ENCODE measurements around the gene CACNA1S.

Gene CACNA1S

DNA sequence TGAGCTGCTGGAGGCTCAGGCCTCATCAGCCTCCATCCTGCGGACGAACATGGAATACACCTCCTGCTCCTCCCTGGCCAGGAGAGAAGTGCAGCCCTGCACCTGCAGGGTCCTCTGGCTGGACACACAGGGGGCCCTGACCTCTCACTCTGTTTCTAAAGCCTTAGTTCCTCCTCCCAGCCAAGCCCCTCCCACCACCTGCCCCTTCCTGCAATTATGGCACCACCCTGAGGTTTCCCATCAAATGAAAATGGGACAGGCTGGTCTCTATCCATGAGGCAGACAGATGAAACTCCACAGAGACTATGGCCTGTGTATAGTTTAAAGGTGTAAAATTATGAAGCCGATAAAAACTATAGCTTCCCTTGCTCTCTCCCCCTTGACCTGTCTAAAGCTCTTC lies 42.6 kb downstream of the CACNA1S start:
- DNase-seq (ENCODE audit: low read depth) = no peak
- H3K4me3 ChIP-seq (ENCODE audit: low read depth, low read length) = no peak overlapping the region
- no peak for TF ChIP-seq CTCF (conservative IDR thresholded peaks at IDR 0.05; ENCODE audit: low read depth, low read length)

DNA sequence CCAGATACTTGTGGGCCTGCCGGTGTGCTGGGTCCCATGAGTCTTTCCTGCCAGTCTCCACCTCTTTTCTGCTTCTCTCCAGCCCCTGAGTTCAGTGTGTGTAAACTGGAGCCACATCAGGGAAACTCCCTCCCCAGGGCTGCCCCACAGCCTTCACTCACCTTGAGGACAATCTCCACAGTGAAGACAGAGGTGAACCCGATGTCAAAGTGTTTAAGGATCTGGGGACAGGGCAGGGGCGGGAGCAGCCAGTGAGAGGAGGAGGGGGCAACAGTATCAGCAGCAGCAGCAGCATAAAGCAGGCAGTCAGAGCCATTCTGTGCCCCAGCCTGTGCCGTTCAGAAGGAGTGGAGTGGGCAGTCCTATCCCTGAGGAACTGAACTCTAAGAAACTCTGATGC lies 43.2 kb downstream of the CACNA1S start:
- no peak for DNase-seq (ENCODE audit: low read depth)
- no peak overlapping the region for H3K4me3 ChIP-seq (ENCODE audit: low read depth, low read length)
- no peak for TF ChIP-seq CTCF (conservative IDR thresholded peaks at IDR 0.05; ENCODE audit: low read depth, low read length)

- DNase-seq (ENCODE audit: low read depth) = no peak
- no peak overlapping the region for H3K4me3 ChIP-seq (ENCODE audit: low read depth, low read length)
- no peak for TF ChIP-seq CTCF (conservative IDR thresholded peaks at IDR 0.05; ENCODE audit: low read depth, low read length)
Observed at GRCh38 chr1:201066986-201067385, 45.2 kb downstream of the CACNA1S start.

GRCh38 chr1:201065686-201066085 lies 46.5 kb downstream of the CACNA1S start:
- DNase-seq (ENCODE audit: low read depth) = no peak
- no peak overlapping the region for H3K4me3 ChIP-seq (ENCODE audit: low read depth, low read length)
- no peak for TF ChIP-seq CTCF (conservative IDR thresholded peaks at IDR 0.05; ENCODE audit: low read depth, low read length)

DNA sequence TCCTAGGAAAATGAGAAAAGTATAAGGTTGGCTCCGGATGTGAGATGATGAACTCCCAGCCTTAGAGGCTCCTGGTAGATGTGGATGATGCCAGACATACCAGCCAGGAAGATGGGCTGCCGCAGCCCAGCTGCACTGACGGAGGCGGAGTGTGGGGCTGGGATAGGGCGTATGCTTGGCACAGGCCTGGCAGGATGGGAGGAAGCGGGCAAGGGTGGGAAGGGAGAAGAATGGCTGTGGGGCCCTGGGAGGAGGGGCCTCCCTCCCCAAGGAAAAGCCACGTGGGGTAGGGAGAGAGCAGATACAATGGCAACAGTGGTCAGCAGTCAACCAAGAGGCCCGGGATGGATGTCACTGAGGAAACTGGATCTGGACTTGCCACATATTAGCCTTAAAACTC lies 47.4 kb downstream of the CACNA1S start:
- TF ChIP-seq CTCF (conservative IDR thresholded peaks at IDR 0.05; ENCODE audit: low read depth, low read length) = no peak
- no peak for DNase-seq (ENCODE audit: low read depth)
- no peak overlapping the region for H3K4me3 ChIP-seq (ENCODE audit: low read depth, low read length)

GRCh38 chr1:201063145-201063544 lies 49.1 kb downstream of the CACNA1S start:
- DNase-seq (ENCODE audit: low read depth) = no peak
- no peak overlapping the region for H3K4me3 ChIP-seq (ENCODE audit: low read depth, low read length)
- TF ChIP-seq CTCF (conservative IDR thresholded peaks at IDR 0.05; ENCODE audit: low read depth, low read length) = no peak

- TF ChIP-seq CTCF (conservative IDR thresholded peaks at IDR 0.05; ENCODE audit: low read depth, low read length) = no peak
- no peak for DNase-seq (ENCODE audit: low read depth)
- H3K4me3 ChIP-seq (ENCODE audit: low read depth, low read length) = no peak overlapping the region
Observed at GRCh38 chr1:201062511-201063091, 49.6 kb downstream of the CACNA1S start.
